ENCODE results near the gene SKAP2. TPM values are rescaled to one million over a fixed set of nuclear protein-coding genes. Genes with fewer than 3 reads are reported as not detected.

SKAP2 gene
- total and polyA plus RNA-seq, 2 donors (not counting 1 experiment from before 2014, with no cell fraction given): 17.5 to 25.9 TPM

- Histone ChIP-seq H3K27me3 (ENCODE audit: control insufficient read depth, insufficient read depth, low read length) (no peaks in the 10 kb centered on the region), H3K4me2 (ENCODE audit: extremely low read depth, insufficient read depth, low read length) (no peak overlapping the region), H3K9me3 (ENCODE audit: control insufficient read depth, insufficient read depth, low read depth, low read length) (no peaks in the 10 kb centered on the region), H3K27ac (ENCODE audit: insufficient read depth, low read length) (no peak overlapping the region), H3K79me2 (ENCODE audit: control insufficient read depth, insufficient read depth, low read length) (no peaks in the 10 kb centered on the region), H3K4me3 (replicated peaks in 1 of 4; ENCODE audit: control extremely low read depth in 1 of 4, insufficient read depth in 1 of 4, low read depth in 3 of 4, low read length in 4 of 4) (no peak overlapping the region), H3K4me1 (ENCODE audit: control insufficient read depth, extremely low read depth, insufficient read depth, low read length) (no peaks in the 10 kb centered on the region), H2AFZ (ENCODE audit: low read length) (no peak overlapping the region), H4K20me1 (ENCODE audit: control insufficient read depth, extremely low read depth, insufficient read depth, low read length) (no peaks in the 10 kb centered on the region), H3K9ac (ENCODE audit: insufficient read depth, low read length) (no peak overlapping the region), H3K36me3 (ENCODE audit: control insufficient read depth, insufficient read depth, low read length) (no peaks in the 10 kb centered on the region)
- TF ChIP-seq CTCF (conservative IDR thresholded peaks at IDR 0.05 in 1 of 2, IDR thresholded peaks at IDR 0.05 in 1 of 2; ENCODE audit: low read depth in 1 of 2, low read length in 2 of 2) (no peak), EZH2 (IDR thresholded peaks at IDR 0.05; ENCODE audit: low read length, missing control alignments) (no peak)
- DNase-seq (ENCODE audit: low read depth in 2 of 2): peak; percentile 31 to 62
Observed at GRCh38 chr7:26910221-26910620, 45.8 kb upstream of the SKAP2 start.

- Histone ChIP-seq H3K4me1 (ENCODE audit: control insufficient read depth, extremely low read depth, insufficient read depth, low read length) (no peaks in the 10 kb centered on the region), H3K27ac (ENCODE audit: insufficient read depth, low read length) (no peak overlapping the region), H3K36me3 (ENCODE audit: control insufficient read depth, insufficient read depth, low read length) (no peaks in the 10 kb centered on the region), H3K9me3 (ENCODE audit: control insufficient read depth, insufficient read depth, low read depth, low read length) (no peaks in the 10 kb centered on the region), H3K9ac (ENCODE audit: insufficient read depth, low read length) (no peak overlapping the region), H3K4me3 (replicated peaks in 1 of 4; ENCODE audit: control extremely low read depth in 1 of 4, insufficient read depth in 1 of 4, low read depth in 3 of 4, low read length in 4 of 4) (no peak overlapping the region), H3K79me2 (ENCODE audit: control insufficient read depth, insufficient read depth, low read length) (no peaks in the 10 kb centered on the region), H3K27me3 (ENCODE audit: control insufficient read depth, insufficient read depth, low read length) (no peaks in the 10 kb centered on the region), H3K4me2 (ENCODE audit: extremely low read depth, insufficient read depth, low read length) (no peak overlapping the region), H4K20me1 (ENCODE audit: control insufficient read depth, extremely low read depth, insufficient read depth, low read length) (no peaks in the 10 kb centered on the region), H2AFZ (ENCODE audit: low read length) (no peak overlapping the region)
- DNase-seq (ENCODE audit: low read depth in 2 of 2): no peak
- TF ChIP-seq CTCF (conservative IDR thresholded peaks at IDR 0.05 in 1 of 2, IDR thresholded peaks at IDR 0.05 in 1 of 2; ENCODE audit: low read depth in 1 of 2, low read length in 2 of 2): no peak
- TF ChIP-seq EZH2 (IDR thresholded peaks at IDR 0.05; ENCODE audit: low read length, missing control alignments): no peak
Observed at GRCh38 chr7:26900251-26900650, 35.9 kb upstream of the SKAP2 start.

- Histone ChIP-seq H3K9me3 (ENCODE audit: control insufficient read depth, insufficient read depth, low read depth, low read length) (no peaks in the 10 kb centered on the region), H3K27me3 (ENCODE audit: control insufficient read depth, insufficient read depth, low read length) (no peaks in the 10 kb centered on the region)
- no peak for DNase-seq (ENCODE audit: low read depth in 2 of 2)
Observed at GRCh38 chr7:26899519-26899918, 35.1 kb upstream of the SKAP2 start.

More at GRCh38 chr7:26899519-26899918, 35.1 kb upstream of the SKAP2 start:
- Histone ChIP-seq H3K79me2 (ENCODE audit: control insufficient read depth, insufficient read depth, low read length) (no peaks in the 10 kb centered on the region), H3K9ac (ENCODE audit: insufficient read depth, low read length) (no peak overlapping the region), H3K4me3 (replicated peaks in 1 of 4; ENCODE audit: control extremely low read depth in 1 of 4, insufficient read depth in 1 of 4, low read depth in 3 of 4, low read length in 4 of 4) (no peak overlapping the region), H3K4me2 (ENCODE audit: extremely low read depth, insufficient read depth, low read length) (no peak overlapping the region), H2AFZ (ENCODE audit: low read length) (no peak overlapping the region), H3K27ac (ENCODE audit: insufficient read depth, low read length) (no peak overlapping the region), H3K4me1 (ENCODE audit: control insufficient read depth, extremely low read depth, insufficient read depth, low read length) (no peaks in the 10 kb centered on the region), H3K36me3 (ENCODE audit: control insufficient read depth, insufficient read depth, low read length) (no peaks in the 10 kb centered on the region), H4K20me1 (ENCODE audit: control insufficient read depth, extremely low read depth, insufficient read depth, low read length) (no peaks in the 10 kb centered on the region)
- TF ChIP-seq CTCF (conservative IDR thresholded peaks at IDR 0.05 in 1 of 2, IDR thresholded peaks at IDR 0.05 in 1 of 2; ENCODE audit: low read depth in 1 of 2, low read length in 2 of 2): no peak
- no peak for TF ChIP-seq EZH2 (IDR thresholded peaks at IDR 0.05; ENCODE audit: low read length, missing control alignments)

Data from fibroblast of lung (primary cell).